AG04449 (cell line): ENCODE results near the gene KRABD2.

Source experiments
- CTCF ChIA-PET: fragments of 350-600 bp; formaldehyde crosslinking; extraction: SDS; loops from one replicate; lab custom pipeline; 2021; ENCODE audit warnings: antibody characterized with exemption; lab: Yijun Ruan, JAX
- POLR2A ChIA-PET: fragments of 400-600, 350-600 bp; formaldehyde crosslinking; extraction: SDS; loops from one replicate; lab custom pipeline; 2020; ENCODE audit warnings: antibody characterized with exemption, inconsistent platforms; lab: Yijun Ruan, JAX
- DNase-seq: peaks from one replicate; pipeline ENCODE4 v3.0.0-alpha.2; 2010; ENCODE audit warnings: low read depth, low spot score
- H3K4me3 ChIP-seq: 2 replicates; pipeline ENCODE4 v1.5.1; 2011; ENCODE audit warnings: low read depth, mild to moderate bottlenecking, control low read depth, low read length
- TF ChIP-seq, protein P1 (sequence below): IDR thresholded peaks from one replicate; pipeline ENCODE4 v1.5.1; 2011; ENCODE audit warnings: mild to moderate bottlenecking, moderate library complexity, low read length, control low read depth, inconsistent platforms; ENCODE audit not compliant: insufficient read depth; ENCODE audit errors: missing control alignments

The KRABD2 gene

DNA sequence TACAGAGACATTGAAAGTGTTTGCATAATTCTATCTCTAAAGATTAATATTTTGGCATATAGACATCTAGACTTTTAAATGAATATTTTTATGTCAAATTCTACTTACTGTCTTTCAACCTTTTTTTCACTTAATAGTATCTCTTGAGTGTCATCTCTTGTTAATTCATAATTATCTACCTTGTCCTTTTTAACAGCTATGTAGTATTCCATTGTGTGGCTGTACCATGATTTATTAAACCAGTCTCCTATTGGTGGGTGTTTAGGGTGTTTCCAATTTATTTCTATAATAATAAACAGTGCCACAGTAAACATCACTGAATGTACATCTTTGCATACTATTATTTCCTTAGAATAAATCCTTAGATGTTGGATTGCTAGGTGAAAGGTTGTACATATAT is 37.4 kb upstream of the KRABD2 start:
- DNase-seq, result no peak
- POLR2A ChIA-PET, result no interaction called here
- TF ChIP-seq, protein P1, sequence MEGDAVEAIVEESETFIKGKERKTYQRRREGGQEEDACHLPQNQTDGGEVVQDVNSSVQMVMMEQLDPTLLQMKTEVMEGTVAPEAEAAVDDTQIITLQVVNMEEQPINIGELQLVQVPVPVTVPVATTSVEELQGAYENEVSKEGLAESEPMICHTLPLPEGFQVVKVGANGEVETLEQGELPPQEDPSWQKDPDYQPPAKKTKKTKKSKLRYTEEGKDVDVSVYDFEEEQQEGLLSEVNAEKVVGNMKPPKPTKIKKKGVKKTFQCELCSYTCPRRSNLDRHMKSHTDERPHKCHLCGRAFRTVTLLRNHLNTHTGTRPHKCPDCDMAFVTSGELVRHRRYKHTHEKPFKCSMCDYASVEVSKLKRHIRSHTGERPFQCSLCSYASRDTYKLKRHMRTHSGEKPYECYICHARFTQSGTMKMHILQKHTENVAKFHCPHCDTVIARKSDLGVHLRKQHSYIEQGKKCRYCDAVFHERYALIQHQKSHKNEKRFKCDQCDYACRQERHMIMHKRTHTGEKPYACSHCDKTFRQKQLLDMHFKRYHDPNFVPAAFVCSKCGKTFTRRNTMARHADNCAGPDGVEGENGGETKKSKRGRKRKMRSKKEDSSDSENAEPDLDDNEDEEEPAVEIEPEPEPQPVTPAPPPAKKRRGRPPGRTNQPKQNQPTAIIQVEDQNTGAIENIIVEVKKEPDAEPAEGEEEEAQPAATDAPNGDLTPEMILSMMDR, result no peak
- CTCF ChIA-PET, result interaction anchor here (1.0 to 4.8 kb wide), 3 partner anchors 9 to 372 kb away, joined by 3 to 50 read pairs (median 3); no protein-coding TSS in a partner anchor
- no peak overlapping the region for H3K4me3 ChIP-seq

DNA sequence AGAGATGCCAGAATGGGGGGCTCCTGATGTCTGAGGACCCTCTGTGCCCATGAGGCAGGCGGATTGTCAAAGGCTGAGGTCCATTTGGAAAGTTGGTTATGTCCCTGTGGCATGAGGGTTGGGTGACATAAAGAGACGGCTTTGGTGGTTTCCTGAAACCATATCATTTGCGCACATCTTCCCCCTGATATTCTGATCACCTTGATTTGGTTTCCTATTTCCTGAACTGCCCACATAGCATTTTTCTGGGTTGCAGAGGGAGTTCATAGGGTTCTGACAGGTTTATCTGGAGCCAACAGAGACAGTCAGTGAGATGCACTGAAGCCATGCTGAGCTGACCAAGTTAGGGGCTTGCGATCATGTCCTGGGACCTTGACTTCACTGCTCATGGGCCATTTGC is 36.8 kb upstream of the KRABD2 start:
- TF ChIP-seq, protein P1, result no peak
- POLR2A ChIA-PET, result no interaction called here
- DNase-seq, result no peak
- no peak overlapping the region for H3K4me3 ChIP-seq
- CTCF ChIA-PET, result interaction anchor here (1.0 to 4.8 kb wide), 3 partner anchors 9 to 373 kb away, joined by 3 to 50 read pairs (median 3); no protein-coding TSS in a partner anchor

DNA sequence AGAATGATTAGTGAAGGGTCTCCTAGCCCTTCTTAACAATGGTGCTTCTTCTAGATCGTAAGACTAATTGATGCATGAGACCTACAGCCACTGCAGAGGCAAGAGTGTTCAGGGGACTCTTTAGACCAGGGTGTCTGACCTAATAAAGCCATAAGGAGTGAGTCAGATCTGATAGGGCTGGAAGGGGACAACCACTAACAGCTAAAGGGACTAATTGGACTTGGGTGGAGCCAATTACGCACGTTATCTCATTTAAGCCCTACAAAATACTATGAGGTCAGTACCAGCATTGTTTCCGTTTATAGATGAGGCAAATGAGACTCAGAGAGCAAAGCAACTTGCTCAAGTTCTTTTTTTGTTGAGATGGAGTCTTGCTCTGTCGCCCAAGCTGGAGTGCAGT is 35.6 kb upstream of the KRABD2 start:
- no peak for DNase-seq
- no peak overlapping the region for H3K4me3 ChIP-seq
- ChIA-PET CTCF (interaction anchor here (0.6 to 6.5 kb wide), 10 partner anchors 9 to 482 kb away, joined by 3 to 94 read pairs (median 10); no protein-coding TSS in a partner anchor), POLR2A (no interaction called here)
- TF ChIP-seq, protein P1, result no peak

DNA sequence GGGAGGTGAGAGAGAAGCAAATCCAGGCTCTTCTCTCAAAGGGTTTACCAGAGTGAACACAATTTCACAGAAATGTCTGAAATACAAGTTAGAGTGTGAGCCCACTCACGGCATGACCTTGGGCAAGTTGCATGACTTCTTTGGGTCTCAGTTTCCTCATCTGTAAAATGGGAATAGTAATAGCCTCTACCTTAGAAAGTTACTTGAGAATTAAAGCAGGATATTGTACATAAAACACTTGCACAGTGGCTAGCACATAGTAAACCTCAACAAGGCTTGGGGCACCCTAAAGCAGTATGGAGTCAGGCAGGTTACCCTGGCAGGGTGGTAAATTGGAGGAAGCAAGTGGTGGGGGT is 34.4 kb upstream of the KRABD2 start:
- TF ChIP-seq, protein P1, result no peak
- no peak for DNase-seq
- CTCF ChIA-PET, result interaction anchor here (0.7 to 6.5 kb wide), 28 partner anchors 10 to 483 kb away, joined by 3 to 94 read pairs (median 6); partner anchors contain the start of gene NDEL1
- POLR2A ChIA-PET, result interaction anchor here (1.0 kb wide), 1 partner anchor 25 kb away, joined by 5 read pairs; the partner anchor contains the start of gene NDEL1
- H3K4me3 ChIP-seq, result no peak overlapping the region

DNA sequence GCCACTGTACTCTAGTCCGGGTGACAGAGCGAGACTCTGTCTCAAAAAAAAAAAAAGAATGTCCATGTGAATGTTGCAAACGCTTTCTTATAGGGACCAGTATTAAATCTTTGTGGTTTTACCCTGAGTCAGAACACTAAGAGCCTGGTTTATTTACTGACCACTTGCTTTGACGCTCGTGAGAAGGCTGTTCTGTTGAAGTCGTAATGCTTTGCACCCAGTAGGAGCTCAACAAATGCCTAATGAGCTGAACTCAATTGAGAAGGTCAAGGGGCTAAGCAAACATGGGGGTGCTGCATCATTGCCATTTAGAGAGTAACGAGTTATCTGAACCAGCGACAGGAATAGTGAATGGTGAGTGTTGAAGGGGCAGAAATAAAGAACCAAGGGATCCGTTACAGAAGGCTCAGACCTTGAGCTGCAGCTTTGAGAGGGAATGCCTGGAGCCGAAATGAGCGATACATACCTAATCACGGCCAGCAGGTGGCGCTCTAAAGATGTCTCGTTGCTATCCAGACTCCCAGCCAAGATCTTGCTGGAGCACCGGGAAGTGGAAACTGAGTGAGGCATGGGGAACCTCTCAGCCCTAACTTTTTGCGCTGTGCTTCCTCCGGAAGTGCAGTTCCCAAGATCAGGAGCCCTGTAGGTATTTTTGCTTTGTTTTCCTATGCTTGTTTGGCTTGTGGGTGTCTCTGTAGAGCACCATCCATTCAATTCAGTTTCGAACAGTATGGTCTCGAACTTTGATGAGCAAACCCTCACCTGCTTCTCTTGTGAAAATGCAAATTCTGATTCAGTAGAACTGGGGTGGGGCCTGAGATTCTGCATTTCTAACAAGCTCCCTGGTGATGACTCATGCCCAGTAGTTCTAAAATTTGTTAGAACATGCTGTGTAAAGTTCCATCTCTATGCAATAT is 33.7 kb upstream of the KRABD2 start:
- no peak overlapping the region; the same call in 1 of the 2 replicates for H3K4me3 ChIP-seq
- TF ChIP-seq, protein P1, result peak; percentile 85
- peak; percentile 23 for DNase-seq
- POLR2A ChIA-PET, result interaction anchor here (0.6 to 1.0 kb wide), 3 partner anchors 21 to 375 kb away, joined by 3 to 5 read pairs (median 3); partner anchors contain the start of gene NDEL1
- CTCF ChIA-PET, result interaction anchor here (0.7 to 6.5 kb wide), 38 partner anchors 8 to 857 kb away, joined by 3 to 94 read pairs (median 4); partner anchors contain the start of gene NDEL1

DNA sequence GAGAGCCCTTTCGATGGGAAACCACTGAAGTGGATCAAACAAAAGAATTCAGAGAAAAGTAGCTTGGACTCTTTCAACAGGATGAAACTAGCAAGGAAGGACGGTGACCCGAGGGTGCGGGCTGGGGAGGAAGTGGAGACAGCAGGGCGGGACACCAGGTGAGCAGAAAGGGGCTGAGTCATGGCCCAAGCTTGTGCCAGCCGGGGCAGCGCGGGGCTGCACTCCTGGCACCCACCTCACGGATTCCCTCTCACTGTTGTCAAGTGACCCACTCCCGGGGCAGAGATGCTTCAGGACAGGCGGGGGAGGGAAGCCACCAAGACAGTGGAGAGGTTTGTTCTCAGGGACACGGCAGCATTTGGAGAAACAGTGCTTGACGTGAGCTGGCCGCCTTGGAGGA is 31.9 kb upstream of the KRABD2 start:
- CTCF ChIA-PET, result interaction anchor here (1.0 to 6.5 kb wide), 6 partner anchors 12 to 377 kb away, joined by 3 to 94 read pairs (median 8); no protein-coding TSS in a partner anchor
- POLR2A ChIA-PET, result no interaction called here
- no peak overlapping the region for H3K4me3 ChIP-seq
- no peak for DNase-seq
- TF ChIP-seq, protein P1, result no peak
